Endometrial microvascular endothelial cells (primary cell): Measurements from ENCODE around the gene TTBK2. TPM values are rescaled to one million over a fixed set of nuclear protein-coding genes. Genes with fewer than 3 reads are reported as not detected.

ENCODE experiments used
- total RNA-seq: library from RNA; depleted of rRNA; stranded (reverse); fragments of >200 nt; gene quantifications from one replicate; pipeline ENCODE4 v1.2.3, GENCODE V29; 2015; ENCODE audit errors: inconsistent ontology term

TTBK2 gene
- total RNA-seq, 1 donor from 2014 or later = 5.3 TPM

Other genes with a start within 250 kb of the TTBK2 start
- 16.6 TPM for gene CDAN1, start 183.7 kb downstream of the TTBK2 start, total RNA-seq
- gene UBR1, start 185.3 kb upstream of the TTBK2 start, total RNA-seq = 18.4 TPM
- 34.0 TPM for gene TMEM62, start 212.8 kb upstream of the TTBK2 start, total RNA-seq